GM06990 (cell line): ENCODE results near the gene MCUR1.
"Not testable (repeated sequence)": the region's sequence is repeated elsewhere in the genome, so short reads cannot be mapped to it uniquely, and the experiment has no call there.

Source experiments
- DNase-seq: peaks from one replicate; pipeline ENCODE4 v3.0.0-alpha.2; 2011; ENCODE audit not compliant: insufficient read length; ENCODE audit errors: extremely low read depth
- H3K27me3 ChIP-seq: replicated peaks from 2 replicates; pipeline ENCODE4 v1.6.0; 2011; ENCODE audit warnings: low read length; ENCODE audit not compliant: control insufficient read depth, insufficient read depth
- H3K36me3 ChIP-seq: 2 replicates; pipeline ENCODE4 v1.5.1; 2011; ENCODE audit warnings: low read length; ENCODE audit not compliant: control insufficient read depth, insufficient read depth
- H3K4me3 ChIP-seq: replicated peaks from 2 replicates; pipeline ENCODE4 v1.5.1; 2011; ENCODE audit warnings: low read depth, mild to moderate bottlenecking, control low read depth, low read length
- CTCF ChIP-seq: IDR thresholded peaks from 2 replicates; pipeline ENCODE4 v1.5.1; 2011; ENCODE audit warnings: low read length, control low read depth, mild to moderate bottlenecking, inconsistent platforms; ENCODE audit not compliant: insufficient read depth, poor library complexity, severe bottlenecking

Gene MCUR1

GRCh38 chr6:13831615-13832014 lies 17.3 kb upstream of the MCUR1 start:
- Histone ChIP-seq H3K4me3 (no peak overlapping the region), H3K27me3 (no peaks in the 10 kb centered on the region), H3K36me3 (no peaks in the 10 kb centered on the region)
- peak; percentile 53 for DNase-seq
- no peak for TF ChIP-seq CTCF

- no peaks in the 10 kb centered on the region for H3K27me3 ChIP-seq
- DNase-seq, result peak; percentile 39
- H3K36me3 ChIP-seq, result no peaks in the 10 kb centered on the region
- H3K4me3 ChIP-seq, result no peak overlapping the region
- no peak for TF ChIP-seq CTCF
These were observed 16.4 kb upstream of the MCUR1 start for GRCh38 chr6:13830803-13831202.

GRCh38 chr6:13829419-13829818 lies 15.1 kb upstream of the MCUR1 start:
- not testable (repeated sequence) for H3K4me3 ChIP-seq, H3K27me3 ChIP-seq, H3K36me3 ChIP-seq, DNase-seq

GRCh38 chr6:13828656-13829301 lies 14.4 kb upstream of the MCUR1 start:
- H3K36me3 ChIP-seq, H3K4me3 ChIP-seq, DNase-seq, H3K27me3 ChIP-seq: not testable (repeated sequence)

- no peak for TF ChIP-seq CTCF
- Histone ChIP-seq H3K27me3 (no peaks in the 10 kb centered on the region), H3K4me3 (no peak overlapping the region), H3K36me3 (no peaks in the 10 kb centered on the region)
- DNase-seq, result no peak
These were observed 12.7 kb upstream of the MCUR1 start for GRCh38 chr6:13827032-13827431.

GRCh38 chr6:13825871-13826270 lies 11.5 kb upstream of the MCUR1 start:
- Histone ChIP-seq H3K4me3 (no peak overlapping the region), H3K36me3 (no peaks in the 10 kb centered on the region), H3K27me3 (no peaks in the 10 kb centered on the region)
- no peak for DNase-seq
- TF ChIP-seq CTCF, result no peak

GRCh38 chr6:13818341-13818740 lies 4.0 kb upstream of the MCUR1 start:
- H3K27me3 ChIP-seq, result no peaks in the 10 kb centered on the region
- DNase-seq, result no peak
- no peaks in the 10 kb centered on the region for H3K36me3 ChIP-seq
- H3K4me3 ChIP-seq, result no peak overlapping the region
- TF ChIP-seq CTCF, result no peak
